ENCODE measurements around the gene ZNF804A.

Gene ZNF804A

DNA sequence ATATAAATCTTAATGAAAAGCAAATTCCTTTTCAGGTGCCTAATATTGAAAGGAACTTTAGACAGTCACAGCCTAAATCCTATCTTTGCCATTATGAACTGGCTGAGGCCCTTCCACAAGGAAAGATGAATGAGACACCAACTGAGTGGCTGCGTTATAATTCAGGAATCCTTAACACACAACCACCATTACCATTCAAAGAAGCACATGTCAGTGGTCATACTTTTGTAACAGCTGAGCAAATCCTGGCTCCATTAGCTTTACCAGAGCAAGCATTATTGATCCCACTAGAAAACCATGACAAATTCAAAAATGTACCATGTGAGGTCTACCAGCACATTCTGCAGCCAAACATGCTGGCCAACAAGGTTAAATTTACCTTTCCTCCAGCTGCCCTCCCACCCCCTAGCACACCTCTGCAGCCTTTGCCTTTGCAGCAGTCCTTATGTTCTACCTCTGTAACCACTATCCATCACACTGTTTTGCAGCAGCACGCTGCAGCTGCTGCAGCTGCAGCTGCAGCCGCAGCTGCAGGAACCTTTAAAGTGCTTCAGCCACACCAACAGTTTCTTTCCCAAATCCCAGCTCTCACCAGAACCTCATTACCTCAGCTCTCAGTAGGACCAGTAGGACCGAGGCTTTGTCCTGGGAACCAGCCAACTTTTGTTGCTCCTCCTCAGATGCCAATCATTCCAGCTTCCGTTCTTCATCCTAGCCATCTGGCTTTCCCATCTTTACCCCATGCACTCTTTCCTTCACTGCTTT, 340.1 kb downstream of the ZNF804A start:
- Mint-ChIP-seq H3K9me3 (peaks cover 15% of the 10 kb centered on the region), H3K4me1 (ENCODE audit: low read depth) (no peaks in the 10 kb centered on the region), H3K36me3 (ENCODE audit: low read depth) (no peaks in the 10 kb centered on the region), H3K27me3 (no peaks in the 10 kb centered on the region), H3K27ac (no peak overlapping the region), H3K4me3 (no peak overlapping the region)
- no peak for DNase-seq

- Mint-ChIP-seq H3K36me3 (ENCODE audit: low read depth) (no peaks in the 10 kb centered on the region), H3K27me3 (no peaks in the 10 kb centered on the region), H3K4me3 (no peak overlapping the region), H3K4me1 (ENCODE audit: low read depth) (no peaks in the 10 kb centered on the region), H3K9me3 (peaks cover 4% of the 10 kb centered on the region), H3K27ac (no peak overlapping the region)
- no peak for DNase-seq
These were observed 347.0 kb downstream of the ZNF804A start for GRCh38 chr2:184945326-184945725.

DNA sequence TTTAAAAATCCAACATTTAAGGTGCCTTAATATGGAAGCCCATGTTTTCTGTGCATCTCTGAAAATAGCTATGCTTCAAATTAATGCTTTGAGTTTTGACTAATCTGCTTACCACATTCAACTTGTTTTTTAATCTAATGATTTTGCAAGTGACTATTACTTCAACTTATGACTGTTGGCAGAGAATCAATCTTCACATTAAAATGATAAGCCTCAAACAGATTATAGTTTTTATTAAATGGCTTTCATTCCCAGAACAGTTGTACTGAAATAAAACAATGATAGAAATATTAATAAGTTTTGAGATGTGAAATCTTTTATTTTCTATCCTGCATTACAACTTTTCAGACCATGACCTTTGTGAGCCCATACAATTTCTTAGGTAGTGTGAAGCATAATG, 347.5 kb downstream of the ZNF804A start:
- Mint-ChIP-seq H3K27ac (no peak overlapping the region), H3K4me1 (ENCODE audit: low read depth) (no peaks in the 10 kb centered on the region)
- no peak for DNase-seq

GRCh38 chr2:184956856-184957255, 358.5 kb downstream of the ZNF804A start:
- Mint-ChIP-seq H3K27ac (no peak overlapping the region), H3K4me3 (no peak overlapping the region), H3K4me1 (ENCODE audit: low read depth) (no peaks in the 10 kb centered on the region), H3K9me3 (peaks cover 6% of the 10 kb centered on the region), H3K36me3 (ENCODE audit: low read depth) (no peaks in the 10 kb centered on the region), H3K27me3 (no peaks in the 10 kb centered on the region)
- no peak for DNase-seq

More for the DNA sequence above, 347.5 kb downstream of the ZNF804A start:
- H3K27me3 Mint-ChIP-seq = no peaks in the 10 kb centered on the region
- H3K4me3 Mint-ChIP-seq = no peak overlapping the region
- peaks cover 4% of the 10 kb centered on the region for H3K9me3 Mint-ChIP-seq
- no peaks in the 10 kb centered on the region for H3K36me3 Mint-ChIP-seq (ENCODE audit: low read depth)

GRCh38 chr2:184971546-184972068, 373.3 kb downstream of the ZNF804A start:
- no peaks in the 10 kb centered on the region for H3K4me1 Mint-ChIP-seq (ENCODE audit: low read depth)
- H3K27ac Mint-ChIP-seq = no peak overlapping the region
- H3K36me3 Mint-ChIP-seq (ENCODE audit: low read depth) = no peaks in the 10 kb centered on the region
- H3K9me3 Mint-ChIP-seq = peaks cover 6% of the 10 kb centered on the region
- H3K27me3 Mint-ChIP-seq = no peaks in the 10 kb centered on the region
- no peak overlapping the region for H3K4me3 Mint-ChIP-seq
- no peak for DNase-seq

All from activated T-cell treated with anti-CD3 and anti-CD28 coated beads, Interleukin-2, amount 50 U/mL, for 24 hours (primary cell).